ENCODE measurements around the gene SARS2. TPM values are rescaled to one million over a fixed set of nuclear protein-coding genes. Genes with fewer than 3 reads are reported as not detected.

SARS2 gene
- total and polyA plus RNA-seq, 12 donors: 9.1 to 116 (median 35.4) TPM

GRCh38 chr19:38946229-38947010 is 15.9 kb upstream of the SARS2 start:
- WGBS, 4 donors: 62 to 91% (median 87%) methylated on average over 4 to 11 of the region's 11 CpGs
- peaks cover 0 to 5% of the 10 kb centered on the region in 2 donors for H3K36me3 ChIP-seq (replicated peaks in 1 of 2)
- no peaks in the 10 kb centered on the region for H3K27me3 ChIP-seq
- DNase-seq: no peak
- TF ChIP-seq CTCF (IDR thresholded peaks at IDR 0.05) (no peak), POLR2A (IDR thresholded peaks at IDR 0.05) (no peak)
- H3K9me3 ChIP-seq (replicated peaks in 1 of 3): no peaks in the 10 kb centered on the region
- no peak overlapping the region for H3K4me3 ChIP-seq
- intact Hi-C loops (cut with DNase I): no loop called here
- peaks cover 6 to 8% of the 10 kb centered on the region in 2 donors for H3K4me1 ChIP-seq (replicated peaks in 1 of 2)
- H3K27ac ChIP-seq: no peak overlapping the region

- Histone ChIP-seq H3K27me3 (no peaks in the 10 kb centered on the region), H3K9me3 (replicated peaks in 1 of 3) (no peaks in the 10 kb centered on the region), H3K36me3 (replicated peaks in 1 of 2) (peaks cover 0 to 5% of the 10 kb centered on the region in 2 donors), H3K4me3 (no peak overlapping the region), H3K27ac (no peak overlapping the region), H3K4me1 (replicated peaks in 1 of 2) (peaks cover 6 to 8% of the 10 kb centered on the region in 2 donors)
- DNase-seq: no peak
- WGBS, 4 donors: 78 to 94% (median 84%) methylated on average over 2 to 3 of the region's 3 CpGs
- TF ChIP-seq CTCF (IDR thresholded peaks at IDR 0.05) (no peak), POLR2A (IDR thresholded peaks at IDR 0.05) (no peak)
- intact Hi-C loops (cut with DNase I): no loop called here
These were observed 15.1 kb upstream of the SARS2 start for GRCh38 chr19:38945562-38946228.

GRCh38 chr19:38944981-38945506 is 14.5 kb upstream of the SARS2 start:
- H3K9me3 ChIP-seq (replicated peaks in 1 of 3): no peaks in the 10 kb centered on the region
- H3K36me3 ChIP-seq (replicated peaks in 1 of 2): peaks cover 0 to 5% of the 10 kb centered on the region in 2 donors
- H3K27ac ChIP-seq: no peak overlapping the region
- H3K4me3 ChIP-seq: no peak overlapping the region
- no peak for DNase-seq
- intact Hi-C loops (cut with DNase I): no loop called here
- 87 to 100% (median 91%) methylated on average over 1 to 12 of the region's 12 CpGs for WGBS, 4 donors
- H3K4me1 ChIP-seq (replicated peaks in 1 of 2): peaks cover 2 to 4% of the 10 kb centered on the region in 2 donors
- no peak for TF ChIP-seq POLR2A (IDR thresholded peaks at IDR 0.05)
- TF ChIP-seq CTCF (IDR thresholded peaks at IDR 0.05): no peak
- H3K27me3 ChIP-seq: no peaks in the 10 kb centered on the region

- 79 to 87% (median 85%) methylated on average over 10 to 20 of the region's 20 CpGs for WGBS, 4 donors
- no peaks in the 10 kb centered on the region for H3K9me3 ChIP-seq (replicated peaks in 1 of 3)
- TF ChIP-seq CTCF (IDR thresholded peaks at IDR 0.05) (no peak), POLR2A (IDR thresholded peaks at IDR 0.05) (no peak)
- no peak overlapping the region for H3K4me3 ChIP-seq
- H3K4me1 ChIP-seq (replicated peaks in 1 of 2): no peaks in the 10 kb centered on the region
- DNase-seq: no peak
- H3K27ac ChIP-seq: no peak overlapping the region
- H3K27me3 ChIP-seq: no peaks in the 10 kb centered on the region
- peaks cover 0 to 5% of the 10 kb centered on the region in 2 donors for H3K36me3 ChIP-seq (replicated peaks in 1 of 2)
- intact Hi-C loops (cut with DNase I): no loop called here
These were observed 12.1 kb upstream of the SARS2 start for GRCh38 chr19:38942471-38943181.

Measured in adrenal gland (tissue), 12 donors.